ENCODE measurements around the gene PAK6.
A peak's percentile ranks its signal among the peaks of the same experiment; 100 is the strongest.

Gene PAK6

GRCh38 chr15:40293006-40293405 lies 54.1 kb downstream of the PAK6 start:
- DNase-seq (ENCODE audit: low spot score), result no peak

GRCh38 chr15:40293905-40294895 lies 55.3 kb downstream of the PAK6 start:
- no peak for DNase-seq (ENCODE audit: low spot score)

GRCh38 chr15:40295297-40295696 lies 56.4 kb downstream of the PAK6 start:
- no peak for DNase-seq (ENCODE audit: low spot score)

- no peak for DNase-seq (ENCODE audit: low spot score)
Observed at GRCh38 chr15:40295877-40296560, 57.2 kb downstream of the PAK6 start.

- no peak for DNase-seq (ENCODE audit: low spot score)
Observed at GRCh38 chr15:40296561-40297230, 57.8 kb downstream of the PAK6 start.

GRCh38 chr15:40297356-40297755 lies 58.5 kb downstream of the PAK6 start:
- DNase-seq (ENCODE audit: low spot score), result no peak

- DNase-seq (ENCODE audit: low spot score), result no peak
Observed at GRCh38 chr15:40298216-40298935, 59.5 kb downstream of the PAK6 start.

- no peak for DNase-seq (ENCODE audit: low spot score)
Observed at GRCh38 chr15:40300367-40300766, 61.5 kb downstream of the PAK6 start.

GRCh38 chr15:40300771-40301170 lies 61.9 kb downstream of the PAK6 start:
- no peak for DNase-seq (ENCODE audit: low spot score)

GRCh38 chr15:40301467-40302179 lies 62.8 kb downstream of the PAK6 start:
- no peak for DNase-seq (ENCODE audit: low spot score)

- DNase-seq (ENCODE audit: low spot score), result no peak
Observed at GRCh38 chr15:40302288-40302886, 63.5 kb downstream of the PAK6 start.

GRCh38 chr15:40302981-40303380 lies 64.1 kb downstream of the PAK6 start:
- DNase-seq (ENCODE audit: low spot score), result no peak

- DNase-seq (ENCODE audit: low spot score), result no peak
Observed at GRCh38 chr15:40303576-40303975, 64.7 kb downstream of the PAK6 start.

- DNase-seq (ENCODE audit: low spot score), result no peak
Observed at GRCh38 chr15:40305281-40305680, 66.4 kb downstream of the PAK6 start.

GRCh38 chr15:40306371-40306770 lies 67.5 kb downstream of the PAK6 start:
- peak; percentile 51 for DNase-seq (ENCODE audit: low spot score)

- no peak for DNase-seq (ENCODE audit: low spot score)
Observed at GRCh38 chr15:40306908-40307307, 68.0 kb downstream of the PAK6 start.

GRCh38 chr15:40307421-40308211 lies 68.8 kb downstream of the PAK6 start, which contains the start of gene PLCB2:
TSS of gene PLCB2 (minus strand) at chr15:40307935. CDS start at chr15:40307672, 263 bp downstream.
- peak; percentile 48 for DNase-seq (ENCODE audit: low spot score)

GRCh38 chr15:40309344-40309862 lies 70.5 kb downstream of the PAK6 start:
- no peak for DNase-seq (ENCODE audit: low spot score)
